ENCODE results near the gene NDUFS1. TPM values are rescaled to one million over a fixed set of nuclear protein-coding genes. Genes with fewer than 3 reads are reported as not detected.

Gene NDUFS1
- total RNA-seq, 1 experiment from 2014 or later: 123 TPM

DNA sequence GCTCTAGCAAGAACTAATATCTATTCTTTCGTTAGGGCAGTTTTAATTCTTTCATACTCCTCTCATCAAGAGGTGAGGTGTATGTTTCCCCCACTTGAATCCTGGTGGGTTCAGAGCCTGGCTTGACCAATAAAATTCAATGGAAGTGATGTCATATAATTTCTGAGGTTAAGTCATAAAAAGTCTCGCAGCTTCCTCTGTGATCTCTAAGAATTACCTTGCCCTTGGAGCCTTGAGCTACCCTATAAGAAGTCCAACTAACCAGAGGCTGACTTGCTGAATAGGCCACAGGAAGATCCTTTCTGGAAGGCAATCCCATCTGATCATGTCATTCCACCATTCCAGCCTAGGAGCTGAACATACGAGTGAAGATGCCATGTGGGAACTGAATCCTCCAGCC, 47.1 kb downstream of the NDUFS1 start:
- H3K27me3 ChIP-seq (replicated peaks; ENCODE audit: control insufficient read depth, insufficient read depth, low read length): no peaks in the 10 kb centered on the region
- intact Hi-C loops (cut with micrococcal nuclease; ENCODE audit: unreplicated experiment): no loop called here
- peaks cover 9% of the 10 kb centered on the region for H3K4me1 ChIP-seq
- no peaks in the 10 kb centered on the region for H3K9me3 Mint-ChIP-seq (ENCODE audit: unreplicated experiment)
- no peaks in the 10 kb centered on the region for H3K9me3 ChIP-seq
- no peak overlapping the region for H3K27ac Mint-ChIP-seq (ENCODE audit: unreplicated experiment)
- TF ChIP-seq, protein P1, sequence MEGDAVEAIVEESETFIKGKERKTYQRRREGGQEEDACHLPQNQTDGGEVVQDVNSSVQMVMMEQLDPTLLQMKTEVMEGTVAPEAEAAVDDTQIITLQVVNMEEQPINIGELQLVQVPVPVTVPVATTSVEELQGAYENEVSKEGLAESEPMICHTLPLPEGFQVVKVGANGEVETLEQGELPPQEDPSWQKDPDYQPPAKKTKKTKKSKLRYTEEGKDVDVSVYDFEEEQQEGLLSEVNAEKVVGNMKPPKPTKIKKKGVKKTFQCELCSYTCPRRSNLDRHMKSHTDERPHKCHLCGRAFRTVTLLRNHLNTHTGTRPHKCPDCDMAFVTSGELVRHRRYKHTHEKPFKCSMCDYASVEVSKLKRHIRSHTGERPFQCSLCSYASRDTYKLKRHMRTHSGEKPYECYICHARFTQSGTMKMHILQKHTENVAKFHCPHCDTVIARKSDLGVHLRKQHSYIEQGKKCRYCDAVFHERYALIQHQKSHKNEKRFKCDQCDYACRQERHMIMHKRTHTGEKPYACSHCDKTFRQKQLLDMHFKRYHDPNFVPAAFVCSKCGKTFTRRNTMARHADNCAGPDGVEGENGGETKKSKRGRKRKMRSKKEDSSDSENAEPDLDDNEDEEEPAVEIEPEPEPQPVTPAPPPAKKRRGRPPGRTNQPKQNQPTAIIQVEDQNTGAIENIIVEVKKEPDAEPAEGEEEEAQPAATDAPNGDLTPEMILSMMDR (IDR thresholded peaks at IDR 0.05; ENCODE audit: insufficient read depth in 1 of 2, low read depth in 1 of 2, low read length in 1 of 2, severe bottlenecking in 1 of 2, unreplicated experiment in 1 of 2): no peak
- no peaks in the 10 kb centered on the region for H3K36me3 ChIP-seq (ENCODE audit: control insufficient read depth, insufficient read depth, low read length)
- H3K27me3 Mint-ChIP-seq (ENCODE audit: insufficient read depth, unreplicated experiment): no peaks in the 10 kb centered on the region
- ChIA-PET CTCF (no interaction called here), POLR2A (no interaction called here)
- DNase-seq: no peak
- no peak overlapping the region for H3K4me3 Mint-ChIP-seq (ENCODE audit: unreplicated experiment)
- H3K4me3 ChIP-seq (ENCODE audit: low read depth, low read length): no peak overlapping the region
- BruUV-seq (replicated peaks): no TSS peak
- peaks cover 10% of the 10 kb centered on the region for H3K4me1 Mint-ChIP-seq (ENCODE audit: low read depth, unreplicated experiment)
- H3K36me3 Mint-ChIP-seq (ENCODE audit: insufficient read depth, unreplicated experiment): peaks cover 16% of the 10 kb centered on the region

DNA sequence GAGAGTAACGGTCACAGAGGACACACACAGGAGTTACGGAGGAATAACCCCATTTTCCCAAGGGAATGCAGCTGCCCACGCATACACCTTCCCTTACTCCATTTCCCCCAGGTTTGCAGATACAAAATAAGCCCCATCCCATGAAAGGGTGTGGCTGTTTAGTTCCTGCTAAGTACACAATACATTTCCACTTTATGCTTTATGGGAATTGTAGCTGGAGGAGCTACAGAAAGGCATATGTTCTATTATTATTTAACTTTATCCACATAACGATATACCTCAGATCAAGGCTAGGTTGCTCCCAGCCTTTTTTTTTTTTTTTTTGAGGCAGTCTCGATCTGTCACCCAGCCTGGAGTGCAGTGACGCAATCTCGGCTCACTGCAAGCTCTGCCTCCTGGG, 50.5 kb downstream of the NDUFS1 start:
- no peaks in the 10 kb centered on the region for H3K9me3 Mint-ChIP-seq (ENCODE audit: unreplicated experiment)
- H3K27me3 ChIP-seq (replicated peaks; ENCODE audit: control insufficient read depth, insufficient read depth, low read length): no peaks in the 10 kb centered on the region
- BruUV-seq (replicated peaks): no TSS peak
- H3K4me1 Mint-ChIP-seq (ENCODE audit: low read depth, unreplicated experiment): no peaks in the 10 kb centered on the region
- no peaks in the 10 kb centered on the region for H3K27me3 Mint-ChIP-seq (ENCODE audit: insufficient read depth, unreplicated experiment)
- no peaks in the 10 kb centered on the region for H3K36me3 ChIP-seq (ENCODE audit: control insufficient read depth, insufficient read depth, low read length)
- intact Hi-C loops (cut with micrococcal nuclease; ENCODE audit: unreplicated experiment): no loop called here
- no peaks in the 10 kb centered on the region for H3K9me3 ChIP-seq
- no peaks in the 10 kb centered on the region for H3K36me3 Mint-ChIP-seq (ENCODE audit: insufficient read depth, unreplicated experiment)
- CTCF ChIA-PET: no interaction called here
- DNase-seq: no peak
- no peak overlapping the region for H3K4me3 Mint-ChIP-seq (ENCODE audit: unreplicated experiment)
- POLR2A ChIA-PET: interaction anchor here (0.6 kb wide), 1 partner anchor 110 kb away, joined by 4 read pairs; no protein-coding TSS in a partner anchor
- no peaks in the 10 kb centered on the region for H3K4me1 ChIP-seq
- no peak overlapping the region for H3K27ac Mint-ChIP-seq (ENCODE audit: unreplicated experiment)
- TF ChIP-seq, protein P1 (IDR thresholded peaks at IDR 0.05; ENCODE audit: insufficient read depth in 1 of 2, low read depth in 1 of 2, low read length in 1 of 2, severe bottlenecking in 1 of 2, unreplicated experiment in 1 of 2): no peak
- H3K4me3 ChIP-seq (ENCODE audit: low read depth, low read length): no peak overlapping the region

DNA sequence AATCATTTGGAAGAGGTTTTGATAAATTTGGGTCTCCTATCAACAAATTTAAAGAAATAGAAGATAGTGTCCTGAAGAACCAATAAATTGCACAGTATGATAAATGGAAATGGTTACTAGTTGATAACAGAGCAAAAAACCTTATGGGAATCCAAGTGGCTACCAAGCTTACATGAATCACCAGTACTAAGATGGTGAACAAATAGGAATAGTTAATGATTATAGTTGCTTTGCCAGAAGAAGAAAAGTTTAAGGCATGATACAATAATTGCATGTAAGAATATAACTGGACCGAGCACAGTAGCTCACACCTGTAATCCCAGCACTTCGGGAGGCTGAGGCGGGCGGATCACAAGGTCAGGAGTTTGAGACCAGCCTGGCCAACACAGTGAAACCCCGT, 53.7 kb downstream of the NDUFS1 start:
- no peak for DNase-seq
- intact Hi-C loops (cut with micrococcal nuclease; ENCODE audit: unreplicated experiment): no loop called here
- Mint-ChIP-seq H3K36me3 (ENCODE audit: insufficient read depth, unreplicated experiment) (no peaks in the 10 kb centered on the region), H3K4me1 (ENCODE audit: low read depth, unreplicated experiment) (no peaks in the 10 kb centered on the region), H3K27ac (ENCODE audit: unreplicated experiment) (no peak overlapping the region), H3K9me3 (ENCODE audit: unreplicated experiment) (no peaks in the 10 kb centered on the region), H3K4me3 (ENCODE audit: unreplicated experiment) (no peak overlapping the region), H3K27me3 (ENCODE audit: insufficient read depth, unreplicated experiment) (no peaks in the 10 kb centered on the region)
- H3K27me3 ChIP-seq (replicated peaks; ENCODE audit: control insufficient read depth, insufficient read depth, low read length): no peaks in the 10 kb centered on the region
- no peaks in the 10 kb centered on the region for H3K4me1 ChIP-seq
- POLR2A ChIA-PET: no interaction called here
- no TSS peak for BruUV-seq (replicated peaks)
- no peak overlapping the region for H3K4me3 ChIP-seq (ENCODE audit: low read depth, low read length)
- TF ChIP-seq, protein P1 (IDR thresholded peaks at IDR 0.05; ENCODE audit: insufficient read depth in 1 of 2, low read depth in 1 of 2, low read length in 1 of 2, severe bottlenecking in 1 of 2, unreplicated experiment in 1 of 2): no peak
- H3K36me3 ChIP-seq (ENCODE audit: control insufficient read depth, insufficient read depth, low read length): no peaks in the 10 kb centered on the region
- no peaks in the 10 kb centered on the region for H3K9me3 ChIP-seq
- CTCF ChIA-PET: no interaction called here
